CD4-positive, alpha-beta T cell (primary cell): ENCODE measurements around the gene TNFRSF1B. TPM values are rescaled to one million over a fixed set of nuclear protein-coding genes. Genes with fewer than 3 reads are reported as not detected.
A peak's percentile ranks its signal among the peaks of the same experiment; 100 is the strongest.

Source experiments
- ATAC-seq: fragments of 200-7000 bp; cut with Tn5 transposase; one replicate; pipeline ENCODE4 v1.10.0; 2022; ENCODE audit warnings: mild to moderate bottlenecking; ENCODE audit not compliant: poor library complexity
- CTCF ChIA-PET: fragments of 350-600 bp; sonication (Branson Sonifier 250); formaldehyde crosslinking; loops from one replicate; lab custom pipeline; 2021; ENCODE audit warnings: antibody characterized with exemption, inconsistent platforms; lab: Charles Lee
- POLR2A ChIA-PET: fragments of 350-600 bp; sonication (Branson Sonifier 250); formaldehyde crosslinking; loops from one replicate; lab custom pipeline; 2021; ENCODE audit warnings: antibody characterized with exemption, inconsistent platforms; lab: Charles Lee
- DNase-seq, 14 experiments: peaks; one replicate each; pipeline ENCODE4 v3.0.0-alpha.2; 2013 to 2020; ENCODE audit warnings: mixed read lengths in 2 of 14
- H3K27ac ChIP-seq, 2 donors: one replicate each; pipeline versions ENCODE4 v1.5.1 to v1.7.0; 2013; ENCODE audit warnings: low read length in 2 of 2, low read depth in 1 of 2, mild to moderate bottlenecking in 1 of 2
- H3K27me3 ChIP-seq, 2 experiments: 1 replicate in 1 of 2; 2 replicates in 1 of 2; pipeline versions ENCODE4 v1.6.1 to v1.7.0; 2013; ENCODE audit warnings: low read length in 2 of 2, control low read depth in 1 of 2, mild to moderate bottlenecking in 1 of 2, moderate library complexity in 1 of 2; ENCODE audit not compliant: insufficient read depth in 2 of 2, control insufficient read depth in 1 of 2
- H3K36me3 ChIP-seq: one replicate; pipeline ENCODE4 v1.6.1; 2013; ENCODE audit warnings: low read length, control low read depth; ENCODE audit not compliant: insufficient read depth
- H3K4me1 ChIP-seq: one replicate; pipeline ENCODE4 v1.6.1; 2013; ENCODE audit warnings: low read length, control low read depth; ENCODE audit not compliant: insufficient read depth
- H3K4me3 ChIP-seq: one replicate; pipeline ENCODE4 v1.5.1; 2013; ENCODE audit warnings: mild to moderate bottlenecking, low read length, moderate library complexity
- H3K9me3 ChIP-seq, 2 experiments: 1 replicate in 1 of 2; 2 replicates in 1 of 2; pipeline versions ENCODE4 v1.6.1 to v1.7.0; 2013; ENCODE audit warnings: low read length in 2 of 2, mild to moderate bottlenecking in 2 of 2, control low read depth in 1 of 2, moderate library complexity in 1 of 2; ENCODE audit not compliant: control insufficient read depth in 1 of 2, insufficient read depth in 1 of 2
- H3K27ac Mint-ChIP-seq: one replicate; pipeline ENCODE4 v1.8.0; 2020; ENCODE audit warnings: mixed read lengths
- H3K27me3 Mint-ChIP-seq: one replicate; pipeline ENCODE4 v1.8.0; 2021; ENCODE audit warnings: mixed read lengths
- H3K36me3 Mint-ChIP-seq: one replicate; pipeline ENCODE4 v1.8.0; 2021; ENCODE audit warnings: low read depth, mixed read lengths
- H3K4me1 Mint-ChIP-seq: one replicate; pipeline ENCODE4 v1.8.0; 2021; ENCODE audit warnings: low read depth, mixed read lengths
- H3K4me3 Mint-ChIP-seq: one replicate; pipeline ENCODE4 v1.8.0; 2020; ENCODE audit warnings: mild to moderate bottlenecking, mixed read lengths
- H3K9me3 Mint-ChIP-seq: one replicate; pipeline ENCODE4 v1.8.0; 2020; ENCODE audit warnings: mixed read lengths
- intact Hi-C, 2 experiments: fragments of 100-400 bp; cut with DNase I in 1 of 2; cut with micrococcal nuclease in 1 of 2; formaldehyde crosslinking; loops; one replicate each; pipeline versions ENCODE4 v1.15.1 to v1.9.0; 2023 to 2025; cut with DNase I, micrococcal nuclease
- total RNA-seq, 174 experiments: library from RNA in 2 of 174; stranded (reverse) in 2 of 174; gene quantifications; one replicate each; pipeline ENCODE4 v1.2.3 and lab custom pipeline; 2021 to 2026
- TF ChIP-seq, protein P1 (sequence below): fragments of 200-600 bp; IDR thresholded peaks from one replicate; pipeline ENCODE4 v1.8.0; 2022; ENCODE audit warnings: antibody characterized with exemption, mild to moderate bottlenecking

The TNFRSF1B gene
- total RNA-seq, 2 experiments from 2014 or later = 61.9 to 62.6 TPM

GRCh38 chr1:12134716-12135115 lies 32.1 kb upstream of the TNFRSF1B start:
- Histone ChIP-seq H3K4me3 (no peak overlapping the region), H3K36me3 (no peaks in the 10 kb centered on the region), H3K27ac (no peak overlapping the region), H3K27me3 (no peaks in the 10 kb centered on the region), H3K4me1 (peaks cover 49% of the 10 kb centered on the region), H3K9me3 (no peaks in the 10 kb centered on the region)
- intact Hi-C loops = no loop called here
- Mint-ChIP-seq H3K4me3 (no peak overlapping the region), H3K36me3 (no peaks in the 10 kb centered on the region), H3K27ac (no peak overlapping the region), H3K4me1 (peaks cover 24% of the 10 kb centered on the region), H3K27me3 (no peaks in the 10 kb centered on the region), H3K9me3 (no peaks in the 10 kb centered on the region)
- TF ChIP-seq, protein P1, sequence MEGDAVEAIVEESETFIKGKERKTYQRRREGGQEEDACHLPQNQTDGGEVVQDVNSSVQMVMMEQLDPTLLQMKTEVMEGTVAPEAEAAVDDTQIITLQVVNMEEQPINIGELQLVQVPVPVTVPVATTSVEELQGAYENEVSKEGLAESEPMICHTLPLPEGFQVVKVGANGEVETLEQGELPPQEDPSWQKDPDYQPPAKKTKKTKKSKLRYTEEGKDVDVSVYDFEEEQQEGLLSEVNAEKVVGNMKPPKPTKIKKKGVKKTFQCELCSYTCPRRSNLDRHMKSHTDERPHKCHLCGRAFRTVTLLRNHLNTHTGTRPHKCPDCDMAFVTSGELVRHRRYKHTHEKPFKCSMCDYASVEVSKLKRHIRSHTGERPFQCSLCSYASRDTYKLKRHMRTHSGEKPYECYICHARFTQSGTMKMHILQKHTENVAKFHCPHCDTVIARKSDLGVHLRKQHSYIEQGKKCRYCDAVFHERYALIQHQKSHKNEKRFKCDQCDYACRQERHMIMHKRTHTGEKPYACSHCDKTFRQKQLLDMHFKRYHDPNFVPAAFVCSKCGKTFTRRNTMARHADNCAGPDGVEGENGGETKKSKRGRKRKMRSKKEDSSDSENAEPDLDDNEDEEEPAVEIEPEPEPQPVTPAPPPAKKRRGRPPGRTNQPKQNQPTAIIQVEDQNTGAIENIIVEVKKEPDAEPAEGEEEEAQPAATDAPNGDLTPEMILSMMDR = no peak
- no peak for DNase-seq
- ChIA-PET CTCF (interaction anchor here (2.6 kb wide), 1 partner anchor 10 kb away, joined by 10 read pairs; no protein-coding TSS in a partner anchor), POLR2A (interaction anchor here (1.1 to 2.4 kb wide), 3 partner anchors 16 to 76 kb away, joined by 3 to 6 read pairs (median 3); no protein-coding TSS in a partner anchor)
- ATAC-seq = no peak

DNA sequence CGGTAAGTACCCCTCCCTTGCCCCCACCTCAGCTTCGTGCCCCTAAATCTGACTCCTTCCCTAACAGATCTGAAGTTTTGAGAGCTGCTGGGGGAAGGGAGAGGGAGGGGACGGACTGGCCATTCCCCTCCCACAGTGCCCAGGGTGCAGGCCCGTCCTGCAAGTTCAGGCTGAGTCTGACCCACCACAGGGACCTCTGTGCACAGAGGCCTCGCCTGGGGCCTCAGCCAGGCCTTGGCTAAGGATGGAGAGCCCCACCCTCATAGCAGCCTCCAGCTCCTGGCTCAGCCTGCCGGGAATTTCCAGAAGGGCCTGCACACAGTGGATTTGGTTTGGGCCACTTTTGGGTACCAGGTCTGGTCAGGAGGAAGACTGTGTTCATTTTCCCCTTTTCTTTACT lies 31.2 kb upstream of the TNFRSF1B start:
- Mint-ChIP-seq H3K27ac (no peak overlapping the region), H3K9me3 (no peaks in the 10 kb centered on the region), H3K4me1 (peaks cover 24% of the 10 kb centered on the region), H3K27me3 (no peaks in the 10 kb centered on the region), H3K36me3 (no peaks in the 10 kb centered on the region), H3K4me3 (no peak overlapping the region)
- no peak overlapping the region for H3K4me3 ChIP-seq
- peaks cover 46% of the 10 kb centered on the region for H3K4me1 ChIP-seq
- no peaks in the 10 kb centered on the region for H3K27me3 ChIP-seq
- no peaks in the 10 kb centered on the region for H3K9me3 ChIP-seq
- POLR2A ChIA-PET = interaction anchor here (0.6 to 2.3 kb wide), 4 partner anchors 11 to 93 kb away, joined by 3 to 17 read pairs (median 3); no protein-coding TSS in a partner anchor
- no peak overlapping the region for H3K27ac ChIP-seq
- CTCF ChIA-PET = no interaction called here
- intact Hi-C loops = no loop called here
- DNase-seq (no peak), ATAC-seq (no peak)
- H3K36me3 ChIP-seq = no peaks in the 10 kb centered on the region
- TF ChIP-seq, protein P1 = no peak

- no peak overlapping the region for H3K27ac Mint-ChIP-seq
- Histone ChIP-seq H3K4me3 (no peak overlapping the region), H3K4me1 (peaks cover 35% of the 10 kb centered on the region), H3K36me3 (no peaks in the 10 kb centered on the region), H3K9me3 (no peaks in the 10 kb centered on the region), H3K27me3 (no peaks in the 10 kb centered on the region), H3K27ac (no peak overlapping the region)
- H3K27me3 Mint-ChIP-seq = no peaks in the 10 kb centered on the region
- ATAC-seq = no peak
- CTCF ChIA-PET = interaction anchor here (2.0 kb wide), 1 partner anchor 12 kb away, joined by 10 read pairs; no protein-coding TSS in a partner anchor
- H3K9me3 Mint-ChIP-seq = no peaks in the 10 kb centered on the region
- TF ChIP-seq, protein P1 = no peak
- POLR2A ChIA-PET = interaction anchor here (2.3 kb wide), 1 partner anchor 14 kb away, joined by 17 read pairs; no protein-coding TSS in a partner anchor
- H3K4me3 Mint-ChIP-seq = no peak overlapping the region
- peak in 1 of 14 experiments; percentile 19 for DNase-seq
- peaks cover 20% of the 10 kb centered on the region for H3K4me1 Mint-ChIP-seq
- no peaks in the 10 kb centered on the region for H3K36me3 Mint-ChIP-seq
- intact Hi-C loops = no loop called here
These were observed 29.7 kb upstream of the TNFRSF1B start for GRCh38 chr1:12136916-12137610.
